H9 (cell line): Measurements from ENCODE around the gene PCDHGA10. TPM values are rescaled to one million over a fixed set of nuclear protein-coding genes. Genes with fewer than 3 reads are reported as not detected.

Experiments used
- DNase-seq: peaks from one replicate; pipeline ENCODE4 v3.0.0-alpha.2; 2017
- H2AFZ ChIP-seq: one replicate; pipeline ENCODE4 v1.6.1; 2013; ENCODE audit warnings: mild to moderate bottlenecking, low read length, control low read depth, moderate library complexity
- H2AK5ac ChIP-seq: 2 replicates; pipeline ENCODE4 v1.6.1; 2013; ENCODE audit warnings: low read length, control low read depth, mixed read lengths; ENCODE audit not compliant: insufficient read length
- H2BK120ac ChIP-seq: one replicate; pipeline ENCODE4 v1.6.1; 2013; ENCODE audit warnings: low read depth, mild to moderate bottlenecking, low read length, control low read depth, inconsistent platforms; ENCODE audit not compliant: poor library complexity, severe bottlenecking
- H2BK12ac ChIP-seq: 2 replicates; pipeline ENCODE4 v1.6.1; 2013; ENCODE audit warnings: low read length, control low read depth, mixed read lengths, low read depth; ENCODE audit not compliant: insufficient read length
- H2BK15ac ChIP-seq: 2 replicates; pipeline ENCODE4 v1.6.1; 2013; ENCODE audit warnings: low read depth, low read length, control low read depth
- H2BK20ac ChIP-seq: one replicate; pipeline ENCODE4 v1.6.1; 2013; ENCODE audit warnings: low read depth, mild to moderate bottlenecking, low read length, control low read depth, inconsistent platforms; ENCODE audit not compliant: poor library complexity, severe bottlenecking
- H2BK5ac ChIP-seq: 2 replicates; pipeline ENCODE4 v1.6.1; 2013; ENCODE audit warnings: low read length, control low read depth, mixed read lengths; ENCODE audit not compliant: insufficient read length
- H3K14ac ChIP-seq: 2 replicates; pipeline ENCODE4 v1.6.1; 2013; ENCODE audit warnings: low read length, control low read depth; ENCODE audit not compliant: insufficient read depth
- H3K18ac ChIP-seq: 2 replicates; pipeline ENCODE4 v1.6.1; 2013; ENCODE audit warnings: low read depth, mild to moderate bottlenecking, mixed read lengths, low read length, control low read depth; ENCODE audit not compliant: insufficient read length
- H3K23ac ChIP-seq: 2 replicates; pipeline ENCODE4 v1.6.1; 2013; ENCODE audit warnings: low read length, control low read depth, mixed read lengths, low read depth; ENCODE audit not compliant: insufficient read length
- H3K23me2 ChIP-seq: 2 replicates; pipeline ENCODE4 v1.6.1; 2013; ENCODE audit warnings: low read depth, mild to moderate bottlenecking, mixed read lengths, low read length, control low read depth; ENCODE audit not compliant: insufficient read length, poor library complexity, severe bottlenecking
- H3K27ac ChIP-seq: 2 replicates; pipeline ENCODE4 v1.5.1; 2013; ENCODE audit warnings: low read length, control low read depth, mixed read lengths, low read depth; ENCODE audit not compliant: insufficient read length
- H3K27me3 ChIP-seq: 2 replicates; pipeline ENCODE4 v1.6.1; 2013; ENCODE audit warnings: low read length, control low read depth, inconsistent platforms; ENCODE audit not compliant: insufficient read depth
- H3K4ac ChIP-seq: 2 replicates; pipeline ENCODE4 v1.6.1; 2013; ENCODE audit warnings: low read depth, mild to moderate bottlenecking, control low read depth, inconsistent platforms, low read length, moderate library complexity
- H3K4me1 ChIP-seq: 2 replicates; pipeline ENCODE4 v1.6.1; 2013; ENCODE audit warnings: low read length, control low read depth, inconsistent platforms; ENCODE audit not compliant: insufficient read depth
- H3K4me2 ChIP-seq: 2 replicates; pipeline ENCODE4 v1.6.1; 2013; ENCODE audit warnings: low read length, control low read depth, mixed read lengths; ENCODE audit not compliant: insufficient read length, insufficient read depth
- H3K56ac ChIP-seq: 2 replicates; pipeline ENCODE4 v1.6.1; 2013; ENCODE audit warnings: low read depth, mild to moderate bottlenecking, mixed read lengths, low read length, control low read depth; ENCODE audit not compliant: insufficient read length
- H3K79me1 ChIP-seq: 2 replicates; pipeline ENCODE4 v1.6.1; 2013; ENCODE audit warnings: low read depth, mild to moderate bottlenecking, moderate library complexity, low read length, control low read depth, inconsistent platforms; ENCODE audit not compliant: insufficient read depth, poor library complexity, severe bottlenecking
- H3K79me2 ChIP-seq: 2 replicates; pipeline ENCODE4 v1.6.1; 2013; ENCODE audit warnings: low read length, control low read depth, inconsistent platforms; ENCODE audit not compliant: insufficient read depth
- H3K9ac ChIP-seq: 2 replicates; pipeline ENCODE4 v1.6.1; 2013; ENCODE audit warnings: low read length, control low read depth, mixed read lengths; ENCODE audit not compliant: insufficient read length; ENCODE audit errors: extremely low read depth
- H3K9me3 ChIP-seq: one replicate; pipeline ENCODE4 v1.6.1; 2013; ENCODE audit warnings: low read depth, low read length, inconsistent platforms; ENCODE audit not compliant: control insufficient read depth
- H3T11ph ChIP-seq: one replicate; pipeline ENCODE4 v1.6.1; 2013; ENCODE audit warnings: mild to moderate bottlenecking, low read length, control low read depth, inconsistent platforms
- H4K20me1 ChIP-seq: one replicate; pipeline ENCODE4 v1.6.1; 2013; ENCODE audit not compliant: control insufficient read depth, insufficient read length, insufficient read depth
- H4K5ac ChIP-seq: 2 replicates; pipeline ENCODE4 v1.6.1; 2013; ENCODE audit warnings: low read depth, mild to moderate bottlenecking, mixed read lengths, low read length, control low read depth; ENCODE audit not compliant: insufficient read length
- H4K8ac ChIP-seq: replicated peaks from 2 replicates; pipeline ENCODE4 v1.6.1; 2013; ENCODE audit warnings: low read length, control low read depth, mixed read lengths, low read depth; ENCODE audit not compliant: insufficient read length
- H4K91ac ChIP-seq: 2 replicates; pipeline ENCODE4 v1.6.1; 2013; ENCODE audit warnings: low read depth, mild to moderate bottlenecking, moderate library complexity, mixed read lengths, low read length, control low read depth; ENCODE audit not compliant: insufficient read length
- H3K27ac Mint-ChIP-seq, 3 experiments: 2 replicates in 2 of 3; 3 replicates in 1 of 3; pipeline ENCODE4 v1.8.0; 2020 to 2021; ENCODE audit warnings: mixed read lengths in 3 of 3, mild to moderate bottlenecking in 1 of 3, moderate library complexity in 1 of 3
- H3K27me3 Mint-ChIP-seq: 2 replicates; pipeline ENCODE4 v1.8.0; 2021; ENCODE audit warnings: low read depth, mild to moderate bottlenecking, moderate library complexity, mixed read lengths
- H3K36me3 Mint-ChIP-seq, 3 experiments: 2 replicates in 2 of 3; 3 replicates in 1 of 3; pipeline ENCODE4 v1.8.0; 2020 to 2021; ENCODE audit warnings: low read depth in 3 of 3, mixed read lengths in 3 of 3; ENCODE audit not compliant: insufficient read depth in 1 of 3
- H3K4me1 Mint-ChIP-seq, 2 experiments: 2 replicates each; pipeline ENCODE4 v1.8.0; 2020; ENCODE audit warnings: mixed read lengths in 2 of 2
- H3K4me3 Mint-ChIP-seq, 2 experiments: 2 replicates in 1 of 2; 3 replicates in 1 of 2; pipeline ENCODE4 v1.8.0; 2020 to 2021; ENCODE audit warnings: mild to moderate bottlenecking in 2 of 2, mixed read lengths in 2 of 2, moderate library complexity in 1 of 2
- H3K9me3 Mint-ChIP-seq, 2 experiments: 2 replicates in 1 of 2; 3 replicates in 1 of 2; pipeline ENCODE4 v1.8.0; 2020; ENCODE audit warnings: mild to moderate bottlenecking in 2 of 2, mixed read lengths in 2 of 2, moderate library complexity in 1 of 2
- WGBS: extraction: QIAGEN DNeasy Blood & Tissue Kit; methylation state at CpG from one replicate; pipeline ENCODE4 v1.1.7; 2013; ENCODE audit warnings: missing lambda C conversion rate, low lambda C conversion rate, mixed read lengths; ENCODE audit not compliant: insufficient read length; ENCODE audit errors: extremely low coverage; 5-methylcytosine and 5-hydroxymethylcytosine counted together
- total RNA-seq: library from RNA; stranded (reverse); gene quantifications from 2 replicates; pipeline ENCODE4 v1.2.1, GENCODE V29; 2021
- TF ChIP-seq, protein P1 (sequence below): fragments of 200-600 bp; sonication (generic); conservative IDR thresholded peaks from 3 replicates; pipeline ENCODE4 v1.8.0; 2021; ENCODE audit warnings: antibody characterized with exemption, mild to moderate bottlenecking

Gene PCDHGA10
- total RNA-seq, 1 experiment from 2014 or later: 15.1 TPM

DNA sequence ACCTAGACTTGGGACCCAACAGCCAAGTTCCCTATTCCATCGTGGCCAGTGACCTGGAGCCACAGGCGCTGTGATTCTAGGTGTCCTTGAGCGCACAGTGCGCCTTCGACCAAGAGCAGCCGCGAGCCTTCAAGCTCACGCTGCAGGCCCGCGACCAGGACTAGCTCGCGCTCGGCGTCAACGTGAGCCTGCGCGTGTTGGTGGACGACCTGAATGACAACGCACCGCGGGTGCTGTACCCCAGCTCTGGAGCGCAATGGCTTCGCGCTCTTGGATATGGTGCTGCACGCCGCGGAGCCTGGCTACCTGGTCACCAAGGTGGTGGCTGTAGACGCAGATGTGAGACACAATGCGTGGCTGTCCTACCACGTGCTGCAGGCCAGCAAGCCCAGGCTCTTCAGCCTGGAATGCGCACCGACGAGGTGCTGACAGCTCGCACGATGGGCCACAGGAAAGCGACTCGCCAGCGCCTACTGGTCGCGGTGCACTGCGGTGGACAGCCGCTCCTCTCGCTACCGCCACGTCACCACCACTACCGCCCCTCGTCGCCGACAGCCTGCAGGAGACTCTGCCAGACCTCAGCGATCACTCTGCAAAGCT, 28.9 kb downstream of the PCDHGA10 start:
- Mint-ChIP-seq H3K9me3 (peaks cover 11 to 14% of the 10 kb centered on the region in 2 experiments; a peak in 3 of 5 replicates), H3K36me3 (peaks cover 6 to 13% (median 10%) of the 10 kb centered on the region in 3 experiments; a peak in 6 of 7 replicates), H3K4me3 (no peak overlapping the region), H3K4me1 (peaks cover 5 to 9% of the 10 kb centered on the region in 2 experiments; a peak in 3 of 4 replicates), H3K27ac (no peak overlapping the region), H3K27me3 (no peaks in the 10 kb centered on the region)
- H4K20me1 ChIP-seq: no peaks in the 10 kb centered on the region
- no peak overlapping the region for H3K18ac ChIP-seq
- no peak overlapping the region for H2BK15ac ChIP-seq
- no peaks in the 10 kb centered on the region for H3K9me3 ChIP-seq
- TF ChIP-seq, protein P1, sequence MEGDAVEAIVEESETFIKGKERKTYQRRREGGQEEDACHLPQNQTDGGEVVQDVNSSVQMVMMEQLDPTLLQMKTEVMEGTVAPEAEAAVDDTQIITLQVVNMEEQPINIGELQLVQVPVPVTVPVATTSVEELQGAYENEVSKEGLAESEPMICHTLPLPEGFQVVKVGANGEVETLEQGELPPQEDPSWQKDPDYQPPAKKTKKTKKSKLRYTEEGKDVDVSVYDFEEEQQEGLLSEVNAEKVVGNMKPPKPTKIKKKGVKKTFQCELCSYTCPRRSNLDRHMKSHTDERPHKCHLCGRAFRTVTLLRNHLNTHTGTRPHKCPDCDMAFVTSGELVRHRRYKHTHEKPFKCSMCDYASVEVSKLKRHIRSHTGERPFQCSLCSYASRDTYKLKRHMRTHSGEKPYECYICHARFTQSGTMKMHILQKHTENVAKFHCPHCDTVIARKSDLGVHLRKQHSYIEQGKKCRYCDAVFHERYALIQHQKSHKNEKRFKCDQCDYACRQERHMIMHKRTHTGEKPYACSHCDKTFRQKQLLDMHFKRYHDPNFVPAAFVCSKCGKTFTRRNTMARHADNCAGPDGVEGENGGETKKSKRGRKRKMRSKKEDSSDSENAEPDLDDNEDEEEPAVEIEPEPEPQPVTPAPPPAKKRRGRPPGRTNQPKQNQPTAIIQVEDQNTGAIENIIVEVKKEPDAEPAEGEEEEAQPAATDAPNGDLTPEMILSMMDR: no peak
- H4K91ac ChIP-seq: no peak overlapping the region
- no peak overlapping the region for H2AK5ac ChIP-seq
- H2BK120ac ChIP-seq: no peak overlapping the region
- H3K23me2 ChIP-seq: no peaks in the 10 kb centered on the region
- no peak overlapping the region for H3K4me2 ChIP-seq
- no peaks in the 10 kb centered on the region for H3K27me3 ChIP-seq
- no peak overlapping the region for H3K4ac ChIP-seq
- no peak overlapping the region for H4K8ac ChIP-seq
- H3K56ac ChIP-seq: no peak overlapping the region
- no CpG with 5 or more reads among the region's 50 CpGs for WGBS
- no peak overlapping the region for H2BK20ac ChIP-seq
- H3K79me1 ChIP-seq: no peaks in the 10 kb centered on the region
- no peak overlapping the region for H2AFZ ChIP-seq
- H3K14ac ChIP-seq: no peak overlapping the region
- no peaks in the 10 kb centered on the region for H3K79me2 ChIP-seq
- H4K5ac ChIP-seq: no peak overlapping the region
- H3K4me1 ChIP-seq: peaks cover 2% of the 10 kb centered on the region; the same call in 1 of the 2 replicates
- no peak overlapping the region for H3K23ac ChIP-seq
- H3T11ph ChIP-seq: no peak overlapping the region
- no peak overlapping the region for H3K27ac ChIP-seq
- no peak for DNase-seq
- H2BK12ac ChIP-seq: no peak overlapping the region
- H2BK5ac ChIP-seq: no peak overlapping the region
- no peak overlapping the region for H3K9ac ChIP-seq
